ENCODE measurements around the gene ZMYM2. TPM values are rescaled to one million over a fixed set of nuclear protein-coding genes. Genes with fewer than 3 reads are reported as not detected.
A peak's percentile ranks its signal among the peaks of the same experiment; 100 is the strongest.

The ZMYM2 gene
- 10 to 100 TPM; 42.2 to 67.8 (median 63.0) TPM for total RNA-seq

- ATAC-seq (ENCODE audit: low FRiP score) (peak; percentile 98), DNase-seq (ENCODE audit: low spot score) (peak; percentile 97)
- no peak for TF ChIP-seq CTCF (IDR thresholded peaks at IDR 0.05)
Measured at GRCh38 chr13:19958155-19959111, at the start of gene ZMYM2. TSS of gene ZMYM2 (plus strand) at chr13:19958727. CDS start at chr13:19993073, 34,346 bp downstream.

GRCh38 chr13:19910336-19911072, 48.0 kb upstream of the ZMYM2 start:
- no peak for TF ChIP-seq CTCF (IDR thresholded peaks at IDR 0.05)
- DNase-seq (ENCODE audit: low spot score): no peak
- ATAC-seq (ENCODE audit: low FRiP score): no peak

- TF ChIP-seq CTCF (IDR thresholded peaks at IDR 0.05): no peak
- ATAC-seq (ENCODE audit: low FRiP score): no peak
- no peak for DNase-seq (ENCODE audit: low spot score)
Measured at GRCh38 chr13:19927117-19927748, 31.3 kb upstream of the ZMYM2 start.

GRCh38 chr13:19940106-19940505, 18.4 kb upstream of the ZMYM2 start:
- TF ChIP-seq CTCF (IDR thresholded peaks at IDR 0.05): no peak
- DNase-seq (ENCODE audit: low spot score) (no peak), ATAC-seq (ENCODE audit: low FRiP score) (no peak)

GRCh38 chr13:19950374-19950773, 8.2 kb upstream of the ZMYM2 start:
- DNase-seq (ENCODE audit: low spot score) (no peak), ATAC-seq (ENCODE audit: low FRiP score) (no peak)
- TF ChIP-seq CTCF (IDR thresholded peaks at IDR 0.05): no peak

GRCh38 chr13:19952850-19953249, 5.7 kb upstream of the ZMYM2 start:
- DNase-seq (ENCODE audit: low spot score): no peak
- TF ChIP-seq CTCF (IDR thresholded peaks at IDR 0.05): no peak
- ATAC-seq (ENCODE audit: low FRiP score): no peak

Measured in omental fat pad (tissue), 4 donors.